OCI-LY1 (cell line): ENCODE results near the gene UCP1.

Experiments used
- H2AFZ ChIP-seq: fragments of 200-600 bp; sonication (generic), shearing (Covaris generic); 2 replicates; pipeline ENCODE4 v1.6.0; 2014; ENCODE audit warnings: antibody characterized with exemption, mild to moderate bottlenecking, low read length
- H3F3A ChIP-seq: fragments of 200-600 bp; sonication (generic), shearing (Covaris generic); 2 replicates; pipeline ENCODE4 v1.6.0; 2014; ENCODE audit warnings: mild to moderate bottlenecking, antibody characterized with exemption, low read length, moderate library complexity; ENCODE audit not compliant: insufficient read depth
- H3K27ac ChIP-seq: fragments of 200-600 bp; sonication (generic); 2 replicates; pipeline ENCODE4 v1.5.1; 2014; ENCODE audit warnings: low read length, mixed run types, mild to moderate bottlenecking, low read depth; ENCODE audit not compliant: poor library complexity, severe bottlenecking
- H3K27me3 ChIP-seq: fragments of 200-600 bp; sonication (generic); 2 replicates; pipeline ENCODE4 v1.6.0; 2014; ENCODE audit warnings: antibody characterized with exemption, mild to moderate bottlenecking, low read length, moderate library complexity; ENCODE audit not compliant: insufficient read depth
- H3K36me3 ChIP-seq: fragments of 200-600 bp; sonication (generic); 2 replicates; pipeline ENCODE4 v1.6.1; 2014; ENCODE audit warnings: mild to moderate bottlenecking, antibody characterized with exemption, low read length, moderate library complexity, mixed read lengths; ENCODE audit not compliant: insufficient read depth
- H3K4me1 ChIP-seq: fragments of 200-600 bp; sonication (generic); 2 replicates; pipeline ENCODE4 v1.5.1; 2014; ENCODE audit warnings: mild to moderate bottlenecking, low read length, moderate library complexity; ENCODE audit not compliant: insufficient read depth, severe bottlenecking
- H3K4me2 ChIP-seq: fragments of 200-600 bp; sonication (generic), shearing (Covaris generic); 2 replicates; pipeline ENCODE4 v1.6.1; 2014; ENCODE audit warnings: low read length
- H3K4me3 ChIP-seq: fragments of 200-600 bp; sonication (generic); 2 replicates; pipeline ENCODE4 v1.5.1; 2014; ENCODE audit warnings: low read length, low read depth, mild to moderate bottlenecking, mixed read lengths; ENCODE audit not compliant: poor library complexity, severe bottlenecking
- H3K79me2 ChIP-seq: fragments of 200-600 bp; shearing (Covaris generic); 2 replicates; pipeline ENCODE4 v1.6.1; 2016; ENCODE audit warnings: mixed run types, low read length, mixed read lengths; ENCODE audit not compliant: insufficient read depth
- H3K9ac ChIP-seq: fragments of 200-600 bp; sonication (generic), shearing (Covaris generic); 2 replicates; pipeline ENCODE4 v1.6.1; 2014; ENCODE audit warnings: mild to moderate bottlenecking, low read length, mixed read lengths
- H3K9me2 ChIP-seq: fragments of 200-600 bp; sonication (generic), shearing (Covaris generic); 2 replicates; pipeline ENCODE4 v1.6.1; 2014; ENCODE audit warnings: low read depth, mild to moderate bottlenecking, low read length, mixed read lengths
- H3K9me3 ChIP-seq: fragments of 200-600 bp; shearing (Covaris generic); 2 replicates; pipeline ENCODE4 v1.6.1; 2014; ENCODE audit warnings: low read length, mixed read lengths
- H4K20me1 ChIP-seq: fragments of 200-600 bp; sonication (generic), shearing (Covaris generic); 2 replicates; pipeline ENCODE4 v1.6.0; 2016; ENCODE audit warnings: mild to moderate bottlenecking, low read length; ENCODE audit not compliant: insufficient read depth
- CTCF ChIP-seq: fragments of 200-600 bp; sonication (generic), shearing (Covaris generic); IDR thresholded peaks from 2 replicates; pipeline ENCODE4 v1.5.1; 2017; ENCODE audit warnings: mild to moderate bottlenecking, antibody characterized with exemption, low read length, moderate library complexity, mixed read lengths
- EZH2 ChIP-seq: fragments of 200-600 bp; sonication (generic), shearing (Covaris generic); IDR thresholded peaks from 2 replicates; pipeline ENCODE4 v1.8.0; 2017; ENCODE audit warnings: borderline replicate concordance, mixed run types, mild to moderate bottlenecking, antibody characterized with exemption, low read length, moderate library complexity, mixed read lengths

The UCP1 gene

GRCh38 chr4:140602714-140603113 lies 34.0 kb upstream of the UCP1 start:
- Histone ChIP-seq H3K4me1 (no peaks in the 10 kb centered on the region), H2AFZ (no peak overlapping the region), H3K9ac (no peak overlapping the region), H3K9me2 (no peaks in the 10 kb centered on the region), H4K20me1 (no peaks in the 10 kb centered on the region), H3K27me3 (no peaks in the 10 kb centered on the region), H3K4me3 (no peak overlapping the region), H3F3A (no peaks in the 10 kb centered on the region), H3K36me3 (no peaks in the 10 kb centered on the region), H3K4me2 (no peak overlapping the region), H3K79me2 (no peaks in the 10 kb centered on the region), H3K9me3 (no peaks in the 10 kb centered on the region), H3K27ac (no peak overlapping the region)
- TF ChIP-seq EZH2 (no peak), CTCF (no peak)

- Histone ChIP-seq H3K4me1 (no peaks in the 10 kb centered on the region), H3K9me2 (no peaks in the 10 kb centered on the region), H2AFZ (no peak overlapping the region), H3K9me3 (no peaks in the 10 kb centered on the region), H4K20me1 (no peaks in the 10 kb centered on the region), H3K36me3 (no peaks in the 10 kb centered on the region), H3K79me2 (no peaks in the 10 kb centered on the region), H3K4me3 (no peak overlapping the region), H3K4me2 (no peak overlapping the region), H3K27me3 (no peaks in the 10 kb centered on the region), H3K9ac (no peak overlapping the region), H3F3A (no peaks in the 10 kb centered on the region), H3K27ac (no peak overlapping the region)
- TF ChIP-seq EZH2 (no peak), CTCF (no peak)
These were observed 31.6 kb upstream of the UCP1 start for GRCh38 chr4:140600408-140600807.

GRCh38 chr4:140595065-140595464 lies 26.3 kb upstream of the UCP1 start:
- no peaks in the 10 kb centered on the region for H3K9me2 ChIP-seq
- H3K4me3 ChIP-seq = no peak overlapping the region
- no peaks in the 10 kb centered on the region for H4K20me1 ChIP-seq
- no peaks in the 10 kb centered on the region for H3F3A ChIP-seq
- no peaks in the 10 kb centered on the region for H3K4me1 ChIP-seq
- H3K36me3 ChIP-seq = no peaks in the 10 kb centered on the region
- peaks cover 8% of the 10 kb centered on the region; the same call in 1 of the 2 replicates for H3K27me3 ChIP-seq
- H3K27ac ChIP-seq = no peak overlapping the region
- H3K4me2 ChIP-seq = no peak overlapping the region
- H3K9me3 ChIP-seq = no peaks in the 10 kb centered on the region
- no peak overlapping the region for H3K9ac ChIP-seq
- TF ChIP-seq CTCF (peak; percentile 67), EZH2 (no peak)
- no peak overlapping the region for H2AFZ ChIP-seq
- no peaks in the 10 kb centered on the region for H3K79me2 ChIP-seq
